Fibroblast of lung (primary cell): ENCODE measurements around the gene CYP4F22. TPM values are rescaled to one million over a fixed set of nuclear protein-coding genes. Genes with fewer than 3 reads are reported as not detected.

Source experiments
- DNase-seq, 2 donors: peaks; one replicate each; pipeline versions ENCODE4 v3.0.0 to v3.0.0-alpha.2; 2010; ENCODE audit warnings: low read depth in 2 of 2
- H2AFZ ChIP-seq: 2 replicates; pipeline ENCODE4 v1.5.1; 2012; ENCODE audit warnings: low read length, control low read depth, inconsistent platforms
- H3K27ac ChIP-seq: 2 replicates; pipeline ENCODE4 v1.5.1; 2011; ENCODE audit warnings: low read length, control low read depth; ENCODE audit not compliant: insufficient read depth
- H3K27me3 ChIP-seq: 2 replicates; pipeline ENCODE4 v1.5.1; 2011; ENCODE audit warnings: mild to moderate bottlenecking, low read length; ENCODE audit not compliant: control insufficient read depth, insufficient read depth
- H3K36me3 ChIP-seq: 2 replicates; pipeline ENCODE4 v1.5.1; 2011; ENCODE audit warnings: low read length; ENCODE audit not compliant: control insufficient read depth, insufficient read depth
- H3K4me1 ChIP-seq: 2 replicates; pipeline ENCODE4 v1.5.1; 2011; ENCODE audit warnings: low read length; ENCODE audit not compliant: control insufficient read depth, insufficient read depth; ENCODE audit errors: extremely low read depth
- H3K4me2 ChIP-seq: 2 replicates; pipeline ENCODE4 v1.5.1; 2011; ENCODE audit warnings: low read length, control low read depth; ENCODE audit not compliant: insufficient read depth; ENCODE audit errors: extremely low read depth
- H3K4me3 ChIP-seq, 4 experiments: fragments of 200-600 bp in 1 of 4; sonication (generic) in 1 of 4; replicated peaks in 1 of 4; 2 replicates each; pipeline ENCODE4 v1.5.1; 2011 to 2016; ENCODE audit warnings: low read length in 4 of 4, low read depth in 3 of 4, mild to moderate bottlenecking in 3 of 4, control low read depth in 2 of 4, inconsistent platforms in 1 of 4, mixed read lengths in 1 of 4; ENCODE audit not compliant: insufficient read depth in 1 of 4; ENCODE audit errors: control extremely low read depth in 1 of 4
- H3K79me2 ChIP-seq: 2 replicates; pipeline ENCODE4 v1.5.1; 2012; ENCODE audit warnings: mild to moderate bottlenecking, low read length, inconsistent platforms; ENCODE audit not compliant: control insufficient read depth, insufficient read depth
- H3K9ac ChIP-seq: 2 replicates; pipeline ENCODE4 v1.5.1; 2011; ENCODE audit warnings: mild to moderate bottlenecking, low read length, control low read depth; ENCODE audit not compliant: insufficient read depth
- H3K9me3 ChIP-seq: 2 replicates; pipeline ENCODE4 v1.5.1; 2012; ENCODE audit warnings: low read depth, low read length; ENCODE audit not compliant: control insufficient read depth, insufficient read depth
- H4K20me1 ChIP-seq: 2 replicates; pipeline ENCODE4 v1.5.1; 2011; ENCODE audit warnings: low read length; ENCODE audit not compliant: control insufficient read depth, insufficient read depth; ENCODE audit errors: extremely low read depth
- EZH2 ChIP-seq: IDR thresholded peaks from 2 replicates; pipeline ENCODE4 v1.5.1; 2012; ENCODE audit warnings: low read length, control low read depth, mild to moderate bottlenecking; ENCODE audit errors: missing control alignments
- polyA plus RNA-seq, 2 donors: library from polyadenylated mRNA; depleted of rRNA in 1 of 2; stranded (reverse) in 1 of 2; unstranded in 1 of 2; fragments of >200 nt; gene quantifications; 2 replicates each; pipeline ENCODE4 v1.2.1, GENCODE V29; 2011 to 2012; ENCODE audit warnings: missing spikeins in 1 of 2
- total RNA-seq: library from RNA; depleted of rRNA; stranded (reverse); fragments of >200 nt; gene quantifications from 2 replicates; pipeline ENCODE4 v1.2.1, GENCODE V29; 2014
- TF ChIP-seq, protein P1 (sequence below), 2 donors: IDR thresholded peaks in 1 of 2; conservative IDR thresholded peaks in 1 of 2; 1 replicate in 1 of 2; 2 replicates in 1 of 2; pipeline ENCODE4 v1.5.1; 2011 to 2012; ENCODE audit warnings: low read length in 2 of 2, control low read depth in 1 of 2, inconsistent platforms in 1 of 2, low read depth in 1 of 2, mild to moderate bottlenecking in 1 of 2

CYP4F22 gene
- total and polyA plus RNA-seq, 2 donors (not counting 1 experiment from before 2014, with no cell fraction given) = not detected

DNA sequence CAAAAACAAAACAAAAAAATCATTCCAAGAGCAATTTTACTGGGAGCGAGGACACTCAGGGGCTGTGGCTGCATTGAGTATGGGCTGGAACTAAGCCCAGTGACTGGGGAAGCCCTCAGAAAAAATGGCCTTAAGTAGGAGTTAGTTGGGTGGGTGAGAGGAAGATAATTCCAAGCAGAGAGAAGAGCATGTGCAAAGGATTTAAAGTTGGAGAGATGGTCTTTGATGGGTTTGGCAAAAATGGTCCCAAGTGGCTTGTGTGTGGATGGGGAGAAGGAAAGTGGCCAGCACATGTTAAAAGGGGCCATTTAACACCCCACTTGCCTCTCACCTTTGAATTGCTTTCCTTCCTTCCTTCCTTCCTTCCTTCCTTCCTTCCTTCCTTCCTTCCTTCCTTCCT lies 6.7 kb upstream of the CYP4F22 start:
- H3K9me3 ChIP-seq = no peaks in the 10 kb centered on the region
- no peak overlapping the region for H3K27ac ChIP-seq
- H3K9ac ChIP-seq = no peak overlapping the region
- H3K27me3 ChIP-seq = no peaks in the 10 kb centered on the region
- no peaks in the 10 kb centered on the region for H3K4me1 ChIP-seq
- no peak for DNase-seq
- H3K79me2 ChIP-seq = no peaks in the 10 kb centered on the region
- H4K20me1 ChIP-seq = no peaks in the 10 kb centered on the region
- no peaks in the 10 kb centered on the region for H3K36me3 ChIP-seq
- no peak overlapping the region for H3K4me3 ChIP-seq
- TF ChIP-seq, protein P1, sequence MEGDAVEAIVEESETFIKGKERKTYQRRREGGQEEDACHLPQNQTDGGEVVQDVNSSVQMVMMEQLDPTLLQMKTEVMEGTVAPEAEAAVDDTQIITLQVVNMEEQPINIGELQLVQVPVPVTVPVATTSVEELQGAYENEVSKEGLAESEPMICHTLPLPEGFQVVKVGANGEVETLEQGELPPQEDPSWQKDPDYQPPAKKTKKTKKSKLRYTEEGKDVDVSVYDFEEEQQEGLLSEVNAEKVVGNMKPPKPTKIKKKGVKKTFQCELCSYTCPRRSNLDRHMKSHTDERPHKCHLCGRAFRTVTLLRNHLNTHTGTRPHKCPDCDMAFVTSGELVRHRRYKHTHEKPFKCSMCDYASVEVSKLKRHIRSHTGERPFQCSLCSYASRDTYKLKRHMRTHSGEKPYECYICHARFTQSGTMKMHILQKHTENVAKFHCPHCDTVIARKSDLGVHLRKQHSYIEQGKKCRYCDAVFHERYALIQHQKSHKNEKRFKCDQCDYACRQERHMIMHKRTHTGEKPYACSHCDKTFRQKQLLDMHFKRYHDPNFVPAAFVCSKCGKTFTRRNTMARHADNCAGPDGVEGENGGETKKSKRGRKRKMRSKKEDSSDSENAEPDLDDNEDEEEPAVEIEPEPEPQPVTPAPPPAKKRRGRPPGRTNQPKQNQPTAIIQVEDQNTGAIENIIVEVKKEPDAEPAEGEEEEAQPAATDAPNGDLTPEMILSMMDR (conservative IDR thresholded peaks at IDR 0.05 in 1 of 2, IDR thresholded peaks at IDR 0.05 in 1 of 2; ENCODE audit: low read depth in 1 of 2, low read length in 2 of 2) = no peak
- no peak for TF ChIP-seq EZH2
- H3K4me2 ChIP-seq = no peak overlapping the region
- no peak overlapping the region for H2AFZ ChIP-seq

DNA sequence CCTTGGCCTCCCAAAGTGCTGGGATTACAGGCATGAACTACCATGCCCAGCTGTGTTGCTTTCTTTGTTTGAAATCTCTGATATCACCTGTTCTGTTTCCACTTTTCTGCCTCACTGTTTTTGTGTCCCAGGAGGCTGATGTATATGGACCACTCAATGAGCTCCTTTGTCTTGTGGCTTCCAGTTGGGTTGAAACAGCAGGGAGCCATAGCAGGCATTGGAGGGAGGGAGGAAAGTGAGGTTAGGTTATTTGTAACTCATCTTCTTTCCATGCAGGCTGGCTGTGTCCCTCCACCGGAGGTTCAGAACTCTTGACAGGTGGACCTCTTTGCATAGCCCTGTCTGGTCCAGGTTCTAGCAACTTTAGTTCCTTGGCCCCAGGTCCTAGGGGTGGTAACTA lies 6.1 kb upstream of the CYP4F22 start:
- DNase-seq = no peak
- Histone ChIP-seq H3K4me1 (no peaks in the 10 kb centered on the region), H3K36me3 (no peaks in the 10 kb centered on the region), H3K4me2 (no peak overlapping the region), H4K20me1 (no peaks in the 10 kb centered on the region), H3K79me2 (no peaks in the 10 kb centered on the region), H3K4me3 (no peak overlapping the region), H2AFZ (no peak overlapping the region), H3K27me3 (no peaks in the 10 kb centered on the region), H3K9me3 (no peaks in the 10 kb centered on the region), H3K27ac (no peak overlapping the region), H3K9ac (no peak overlapping the region)
- TF ChIP-seq, protein P1 (conservative IDR thresholded peaks at IDR 0.05 in 1 of 2, IDR thresholded peaks at IDR 0.05 in 1 of 2; ENCODE audit: low read depth in 1 of 2, low read length in 2 of 2) = no peak
- TF ChIP-seq EZH2 = no peak

DNA sequence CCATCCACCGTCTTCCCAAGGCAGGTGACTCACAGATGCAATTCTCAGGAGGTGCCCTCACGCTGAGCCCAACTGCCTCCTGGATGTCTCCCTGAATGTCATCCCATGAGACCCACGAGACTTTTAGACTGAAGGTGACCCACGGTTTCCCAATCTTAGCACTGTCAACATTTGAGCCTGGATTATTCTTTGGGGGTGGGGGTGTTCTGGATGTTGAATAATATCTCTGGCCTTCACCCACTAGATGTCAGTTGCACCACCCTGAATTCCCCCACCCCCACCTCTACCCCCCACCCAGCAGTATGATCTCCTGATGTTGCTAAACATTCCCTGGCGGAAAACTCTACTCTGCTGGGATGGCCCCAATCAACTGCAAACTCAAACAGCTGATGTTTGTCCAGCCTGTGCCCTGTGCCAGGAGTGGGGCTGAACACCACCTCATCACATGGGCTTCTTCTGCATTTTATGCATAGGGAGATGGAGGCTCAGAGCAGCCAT lies 2.2 kb upstream of the CYP4F22 start:
- Histone ChIP-seq H3K9me3 (no peaks in the 10 kb centered on the region), H3K27me3 (peaks cover 6% of the 10 kb centered on the region), H2AFZ (no peak overlapping the region), H4K20me1 (no peaks in the 10 kb centered on the region), H3K9ac (no peak overlapping the region), H3K4me2 (no peak overlapping the region), H3K4me3 (no peak overlapping the region), H3K4me1 (no peaks in the 10 kb centered on the region), H3K36me3 (no peaks in the 10 kb centered on the region), H3K27ac (no peak overlapping the region), H3K79me2 (no peaks in the 10 kb centered on the region)
- DNase-seq = no peak
- TF ChIP-seq, protein P1 (conservative IDR thresholded peaks at IDR 0.05 in 1 of 2, IDR thresholded peaks at IDR 0.05 in 1 of 2; ENCODE audit: low read depth in 1 of 2, low read length in 2 of 2) = no peak
- TF ChIP-seq EZH2 = no peak
